NCI-H2196 (cell line): Measurements from ENCODE around the gene CDHR5.
"Not testable (repeated sequence)": the region's sequence is repeated elsewhere in the genome, so short reads cannot be mapped to it uniquely, and the experiment has no call there.

Source experiments
- DNase-seq: peaks from one replicate; lab custom pipeline; 2025; ENCODE audit not compliant: unreplicated experiment; lab: John Stamatoyannopoulos, UW

Gene CDHR5

DNA sequence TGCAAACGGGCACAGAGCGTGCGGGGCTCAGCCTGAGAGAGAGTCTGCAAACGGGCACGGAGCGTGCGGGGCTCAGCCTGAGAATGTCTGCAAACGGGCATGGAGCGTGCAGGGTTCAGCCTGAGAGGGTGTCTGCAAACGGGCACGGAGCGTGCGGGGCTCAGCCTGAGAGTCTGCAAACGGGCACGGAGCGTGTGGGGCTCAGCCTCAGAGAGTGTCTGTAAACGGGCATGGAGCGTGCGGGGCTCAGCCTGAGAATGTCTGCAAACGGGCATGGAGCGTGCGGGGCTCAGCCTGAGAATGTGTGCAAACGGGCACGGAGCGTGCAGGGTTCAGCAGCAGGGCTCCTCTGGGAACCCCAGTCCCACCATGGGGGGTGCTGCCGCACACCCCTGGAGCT is 35.0 kb downstream of the CDHR5 start:
- DNase-seq: no peak

- DNase-seq: no peak
Observed at GRCh38 chr11:587978-588380, 36.8 kb downstream of the CDHR5 start.

- no peak for DNase-seq
Observed at GRCh38 chr11:587546-587945, 37.2 kb downstream of the CDHR5 start.

DNA sequence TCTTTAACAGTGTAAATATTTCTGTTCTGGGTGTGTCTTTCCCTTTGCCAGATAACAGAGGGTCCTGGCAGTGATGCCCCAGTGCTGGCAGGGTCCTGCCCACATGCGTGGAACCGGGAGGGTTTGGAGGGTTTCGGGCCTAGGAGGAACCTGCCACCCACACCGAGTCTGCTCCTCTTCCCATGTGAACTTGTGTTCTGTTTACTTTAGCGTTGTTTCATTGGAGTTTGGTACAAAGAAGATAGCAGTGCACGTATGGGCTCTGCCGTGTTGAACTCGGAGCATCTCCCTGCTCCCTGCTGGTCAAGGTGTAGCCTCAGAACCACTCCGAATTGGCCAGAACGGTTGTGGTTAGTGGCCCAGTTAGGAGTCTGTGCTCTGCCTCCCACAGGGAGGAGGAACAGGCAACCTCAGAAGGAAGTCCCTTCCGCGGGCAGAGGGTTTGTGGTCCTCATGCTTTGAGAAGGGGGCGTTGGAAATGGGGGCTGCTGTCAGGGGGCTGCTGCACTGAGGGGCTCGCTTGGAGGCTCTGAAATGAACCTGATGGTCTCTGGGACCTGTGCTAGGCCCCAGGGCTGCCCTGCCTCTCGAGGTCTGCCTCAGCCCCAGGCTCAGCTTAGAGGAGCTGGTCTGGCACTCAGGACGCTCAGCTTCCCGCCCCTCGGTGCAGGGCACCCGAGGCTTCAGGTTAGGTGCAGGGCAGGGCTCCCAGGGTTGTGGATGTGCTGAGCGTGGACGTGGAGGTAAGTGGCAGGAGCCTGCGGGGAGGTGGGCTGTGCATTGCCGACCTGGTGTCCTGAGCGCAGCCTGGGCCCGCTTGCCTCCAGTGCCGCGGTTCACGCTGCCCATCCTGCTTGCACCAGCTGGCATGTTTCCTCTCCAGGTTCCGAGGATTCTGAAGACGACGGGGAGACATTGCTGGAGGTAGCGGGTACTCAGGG is 38.1 kb downstream of the CDHR5 start:
- no peak for DNase-seq

DNA sequence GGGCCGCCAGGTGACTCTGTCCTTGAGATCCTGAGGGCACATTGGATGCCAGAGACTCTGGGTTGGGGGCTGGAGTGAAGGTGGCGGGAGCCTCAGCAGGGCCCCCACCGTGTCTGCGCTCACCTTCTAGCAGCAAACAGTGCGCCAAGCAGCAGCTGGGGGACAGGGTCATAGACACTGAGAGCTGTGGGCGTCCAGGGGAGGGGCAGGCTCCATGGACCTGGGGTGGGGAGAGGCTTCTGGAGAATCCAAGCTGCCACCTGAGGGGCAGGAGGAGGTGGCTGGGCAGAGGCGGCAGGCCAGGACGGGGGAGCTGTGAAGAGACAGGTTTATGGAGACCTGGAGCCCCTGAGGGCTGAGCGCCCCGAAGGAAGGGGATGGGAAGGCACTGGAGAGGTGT is 40.5 kb downstream of the CDHR5 start:
- DNase-seq: no peak

- no peak for DNase-seq
Observed at GRCh38 chr11:581752-582151, 43.0 kb downstream of the CDHR5 start.

- no peak for DNase-seq
Observed at GRCh38 chr11:581342-581741, 43.4 kb downstream of the CDHR5 start.

DNA sequence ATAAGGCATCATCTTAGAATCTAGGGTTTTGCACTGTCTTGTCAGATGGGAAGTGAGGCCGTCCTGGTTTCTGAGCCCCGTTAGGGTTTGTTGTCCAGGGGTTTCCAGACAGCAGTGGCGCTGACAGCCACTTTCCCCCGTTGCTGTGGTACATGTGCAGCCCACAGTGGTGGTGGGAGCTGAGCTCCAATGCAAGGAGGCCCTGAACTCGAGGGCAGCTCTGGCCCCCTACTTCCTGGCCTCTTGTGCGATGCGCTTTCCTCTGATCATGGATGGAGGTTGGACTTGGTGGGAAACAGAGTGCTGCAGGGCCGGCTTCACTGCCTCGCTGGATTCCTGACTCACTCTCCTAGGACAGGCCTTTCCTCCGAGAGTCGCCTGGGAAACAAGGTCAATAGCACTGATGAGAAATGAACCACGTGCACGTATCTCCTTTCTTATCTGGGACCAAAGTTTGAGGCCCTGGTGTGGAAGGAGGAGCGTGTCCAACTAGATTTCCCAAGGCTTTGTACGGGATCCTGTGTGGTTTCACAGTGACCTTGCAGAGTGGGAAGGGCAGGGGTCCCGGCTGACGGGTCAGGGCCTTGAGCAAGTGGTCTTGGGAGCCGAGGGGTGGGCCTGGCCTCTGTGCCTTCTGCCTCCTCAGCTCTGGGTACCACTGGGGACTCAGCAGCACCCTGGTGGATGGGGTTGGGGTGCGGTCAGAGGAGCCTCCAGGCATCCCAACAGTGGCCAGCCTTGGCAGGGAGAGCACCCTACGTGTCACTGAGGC is 44.7 kb downstream of the CDHR5 start:
- DNase-seq: no peak

DNA sequence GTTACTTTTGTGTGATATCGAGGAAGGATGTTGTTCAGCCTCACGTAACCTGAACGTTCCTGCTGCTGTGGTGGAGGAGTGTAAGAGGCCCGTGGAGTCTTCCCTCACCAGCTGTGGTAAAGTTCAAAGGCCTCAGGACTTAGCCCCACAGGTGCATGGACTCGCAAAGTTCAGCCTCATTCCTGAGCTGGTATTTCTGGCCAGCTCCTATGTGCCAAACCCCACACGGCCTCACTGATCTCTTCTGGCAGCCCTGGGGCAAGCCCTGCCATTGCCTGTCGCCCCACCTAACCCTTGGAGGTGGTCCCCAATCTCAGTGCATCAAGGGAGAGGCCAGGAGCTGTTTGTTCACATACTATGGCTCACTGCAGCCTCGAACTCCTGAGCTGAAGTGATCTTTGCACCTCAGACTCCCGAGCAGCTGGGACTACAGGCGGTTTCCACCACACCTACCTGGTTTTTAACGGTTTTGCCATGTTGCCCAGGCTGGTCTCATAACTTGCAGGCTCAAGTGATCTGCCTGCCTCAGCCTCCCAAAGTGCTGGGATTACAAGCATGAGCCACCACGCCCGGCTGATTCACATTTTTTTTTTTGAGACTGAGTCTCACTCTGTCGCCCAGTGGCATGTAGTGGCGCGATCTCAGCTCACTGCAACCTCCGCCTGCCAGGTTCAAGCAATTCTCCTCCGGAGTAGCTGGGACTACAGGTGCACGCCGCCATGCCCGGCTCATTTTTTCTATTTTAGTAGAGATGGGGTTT is 46.3 kb downstream of the CDHR5 start:
- DNase-seq: no peak

DNA sequence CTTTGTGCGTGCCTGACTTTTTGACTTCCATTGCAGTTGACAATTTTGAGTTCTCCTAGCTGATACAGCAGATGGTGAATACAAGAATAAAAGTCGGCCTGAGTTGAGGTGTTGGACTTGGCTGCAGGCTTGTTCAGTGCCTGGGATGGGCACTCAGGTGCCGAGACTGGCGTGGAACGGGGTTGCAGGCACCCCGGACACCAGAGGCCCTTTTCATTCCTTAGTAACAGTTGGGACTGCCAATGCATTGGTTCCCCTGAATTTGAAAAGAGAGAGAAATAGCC is 47.2 kb downstream of the CDHR5 start:
- DNase-seq: no peak

DNA sequence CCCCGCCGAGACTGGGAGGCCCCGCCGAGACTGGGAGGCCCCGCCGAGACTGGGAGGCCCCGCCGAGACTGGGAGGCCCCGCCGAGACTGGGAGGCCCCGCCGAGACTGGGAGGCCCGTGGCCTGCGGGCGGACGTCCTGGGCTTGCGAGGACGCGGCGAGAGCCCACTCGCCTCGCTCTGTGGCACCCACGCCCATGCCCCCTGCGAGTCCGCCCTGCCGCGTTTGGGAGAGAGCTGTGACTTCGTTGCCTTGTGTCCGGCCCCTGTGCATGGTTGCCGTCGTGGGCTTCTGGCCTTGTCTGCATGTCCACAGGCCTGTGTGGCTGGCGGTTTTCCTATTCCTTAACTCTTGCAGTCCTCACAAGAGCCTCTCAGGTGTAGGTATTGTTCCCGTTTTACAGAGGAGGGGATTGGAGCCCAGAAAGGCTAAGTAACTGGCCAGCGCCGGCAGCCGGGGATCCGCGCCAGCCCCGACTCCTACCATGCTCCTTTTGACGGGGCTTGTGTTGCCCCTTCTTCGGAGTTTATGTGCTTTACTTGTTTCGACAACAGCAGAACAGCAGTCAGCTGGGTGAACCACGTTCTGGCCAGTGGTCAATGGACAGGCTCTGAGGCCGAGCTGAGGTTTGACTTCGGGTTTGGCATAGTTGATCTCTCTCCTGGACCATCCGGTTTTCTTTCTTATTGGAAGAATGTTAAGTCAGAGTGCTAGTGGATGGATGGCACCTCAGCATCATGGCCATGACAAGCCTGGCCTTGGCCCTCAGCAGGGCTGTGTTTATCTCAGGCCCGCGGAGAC is 47.7 kb downstream of the CDHR5 start:
- no peak for DNase-seq

GRCh38 chr11:575996-576768 is 48.6 kb downstream of the CDHR5 start, which contains the start of gene PHRF1:
PHRF1 (plus strand) TSS chr11:576470; CDS start chr11:581513, 5,043 bp downstream.
- peak; percentile 90 for DNase-seq

- DNase-seq: peak; percentile 85
Observed at GRCh38 chr11:575313-575995, 49.3 kb downstream of the CDHR5 start.

GRCh38 chr11:574632-575312 is 50.0 kb downstream of the CDHR5 start:
- DNase-seq: no peak

DNA sequence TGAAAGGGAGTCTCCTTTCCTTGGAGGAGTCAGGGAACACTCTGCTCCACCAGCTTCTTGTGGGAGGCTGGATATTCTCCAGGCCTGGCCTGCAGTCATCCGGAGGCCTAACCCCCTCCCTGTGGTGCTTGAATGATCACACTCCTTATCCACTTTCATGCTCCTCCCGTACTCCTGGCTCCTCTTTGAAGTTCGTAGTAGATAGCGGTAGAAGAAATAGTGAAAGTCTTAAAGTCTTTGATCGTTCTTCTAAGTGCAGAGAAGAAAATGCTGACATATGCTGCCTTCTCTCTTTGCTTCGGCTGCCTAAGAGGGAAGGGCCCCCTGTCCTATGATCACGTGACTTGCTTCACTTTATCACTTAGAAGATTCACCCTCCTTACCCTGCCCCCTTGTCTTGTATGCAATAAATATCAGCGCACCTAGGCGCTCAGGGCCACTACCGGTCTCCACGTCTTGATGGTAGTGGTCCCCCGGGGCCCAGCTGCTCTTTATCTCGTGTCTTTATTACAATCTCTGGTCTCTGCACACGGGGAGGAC is 50.7 kb downstream of the CDHR5 start:
- not testable (repeated sequence) for DNase-seq

DNA sequence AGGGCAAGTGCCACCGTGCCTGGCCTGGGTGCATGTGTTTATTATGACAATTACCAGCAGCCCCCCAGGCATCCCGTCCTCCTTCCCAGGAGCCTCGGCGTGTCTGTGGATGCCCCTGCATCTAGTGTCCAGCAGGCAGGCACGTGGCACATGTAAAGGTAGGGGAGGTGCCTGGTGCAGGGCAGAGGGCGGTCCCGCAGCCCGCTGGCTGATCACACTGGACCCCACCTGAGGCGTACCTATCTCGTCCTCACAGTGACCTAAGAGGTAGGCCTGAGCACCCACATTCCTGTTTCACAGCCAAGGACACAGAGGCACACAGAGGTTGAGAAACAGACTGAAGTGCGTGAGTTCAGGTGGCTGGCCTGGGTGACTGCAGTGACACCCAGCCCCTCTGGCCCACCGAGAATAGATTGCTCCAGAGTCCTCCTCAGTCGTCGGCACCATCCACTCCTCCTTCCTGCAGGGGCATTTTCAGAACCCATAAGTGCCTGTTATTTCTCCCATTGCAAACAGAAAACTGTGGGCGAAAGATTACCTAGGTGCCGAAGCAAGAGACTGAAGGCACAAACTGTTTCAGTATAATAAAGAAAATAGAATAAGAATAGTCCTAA is 51.5 kb downstream of the CDHR5 start:
- no peak for DNase-seq

- DNase-seq: no peak
Observed at GRCh38 chr11:571802-572185, 53.0 kb downstream of the CDHR5 start.
